ENCODE data around the gene CCDC188.
"Not testable (repeated sequence)": the region's sequence is repeated elsewhere in the genome, so short reads cannot be mapped to it uniquely, and the experiment has no call there.

The CCDC188 gene

GRCh38 chr22:20171288-20172140, 20.7 kb upstream of the CCDC188 start:
- in situ Hi-C loops (cut with HindIII; ENCODE audit: low sequenced_read_pairs) = loop anchor here (5.0 kb wide), 1 partner anchor 91 kb away; no protein-coding TSS in a partner anchor

- in situ Hi-C loops (cut with HindIII; ENCODE audit: low sequenced_read_pairs) = loop anchor here (5.0 kb wide), 1 partner anchor 92 kb away; no protein-coding TSS in a partner anchor
Observed at GRCh38 chr22:20170170-20170569, 19.3 kb upstream of the CCDC188 start.

- in situ Hi-C loops (cut with HindIII; ENCODE audit: low sequenced_read_pairs) = no loop called here
Observed at GRCh38 chr22:20169253-20169822, 18.5 kb upstream of the CCDC188 start.

DNA sequence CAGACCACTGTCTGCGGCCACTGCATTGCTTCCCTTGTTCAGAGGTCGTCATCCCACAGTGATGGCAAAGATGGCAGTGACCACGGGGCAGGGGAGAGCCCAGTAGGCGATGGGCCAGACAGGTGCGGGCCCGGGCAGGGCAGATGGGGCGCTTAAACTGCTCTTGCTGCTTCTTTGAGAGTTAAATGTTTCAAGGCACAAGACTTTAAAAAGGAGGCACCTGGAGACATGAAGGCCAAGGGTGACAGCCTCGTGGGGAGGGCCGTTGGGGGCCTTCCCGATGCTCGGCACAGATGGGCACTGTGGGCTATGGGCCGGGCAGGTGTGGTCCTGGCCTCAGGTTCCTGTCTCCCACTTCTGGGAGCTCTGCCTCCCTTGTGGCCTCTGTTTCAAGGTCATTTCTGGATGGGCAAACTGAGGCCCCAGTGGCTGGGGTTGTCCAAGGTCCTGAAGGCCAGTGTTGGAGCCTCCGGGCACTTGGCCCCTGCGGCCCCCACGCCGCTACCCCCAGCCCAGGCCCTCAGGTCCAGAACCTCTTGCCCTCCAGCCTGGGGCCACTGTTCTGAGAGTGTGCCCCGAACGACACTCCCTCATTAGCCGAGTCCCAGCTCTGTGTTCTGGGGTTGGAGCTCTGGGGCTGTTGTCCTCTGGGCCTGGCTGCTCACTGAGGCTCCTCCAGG, 16.9 kb upstream of the CCDC188 start:
- in situ Hi-C loops (cut with HindIII; ENCODE audit: low sequenced_read_pairs) = no loop called here

DNA sequence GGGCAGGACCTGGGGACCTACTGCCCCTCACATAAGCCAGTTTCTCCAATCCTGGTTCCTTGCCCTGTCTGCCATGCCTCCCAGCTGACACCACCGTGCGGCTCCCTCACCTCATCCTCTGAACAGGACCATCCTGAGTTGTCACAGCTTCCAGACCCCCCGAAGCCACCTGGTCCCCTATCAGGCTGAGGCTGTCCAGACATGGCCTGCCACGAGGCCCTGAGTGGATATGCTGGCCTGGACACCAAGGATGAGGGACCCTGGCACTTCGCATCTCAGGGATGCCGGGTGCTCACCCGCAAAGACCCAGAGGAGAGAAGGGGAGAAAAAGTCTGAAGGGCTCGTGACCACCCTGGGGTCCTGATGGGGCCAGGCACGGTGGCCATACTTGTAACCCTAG, 15.8 kb upstream of the CCDC188 start:
- in situ Hi-C loops (cut with HindIII; ENCODE audit: low sequenced_read_pairs) = no loop called here

DNA sequence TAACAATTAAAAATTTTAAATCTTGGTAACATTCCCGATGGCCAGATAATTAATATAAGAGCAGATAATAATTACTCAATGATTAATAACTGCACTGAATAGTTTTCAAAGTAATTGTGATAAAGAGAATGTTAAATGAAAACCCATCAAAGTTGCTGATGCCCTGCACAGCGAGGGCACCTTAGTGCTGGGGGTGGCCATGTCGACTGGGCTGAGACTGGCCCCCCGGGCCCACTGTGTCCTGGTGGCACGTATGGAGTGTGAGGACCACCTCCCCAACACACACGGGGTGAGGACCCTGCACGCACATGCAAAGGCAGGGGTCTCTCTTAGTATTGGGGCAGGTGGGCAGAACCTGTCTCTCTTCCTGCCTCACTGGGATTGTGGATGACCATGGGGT, 15.1 kb upstream of the CCDC188 start:
- in situ Hi-C loops (cut with HindIII; ENCODE audit: low sequenced_read_pairs) = no loop called here

DNA sequence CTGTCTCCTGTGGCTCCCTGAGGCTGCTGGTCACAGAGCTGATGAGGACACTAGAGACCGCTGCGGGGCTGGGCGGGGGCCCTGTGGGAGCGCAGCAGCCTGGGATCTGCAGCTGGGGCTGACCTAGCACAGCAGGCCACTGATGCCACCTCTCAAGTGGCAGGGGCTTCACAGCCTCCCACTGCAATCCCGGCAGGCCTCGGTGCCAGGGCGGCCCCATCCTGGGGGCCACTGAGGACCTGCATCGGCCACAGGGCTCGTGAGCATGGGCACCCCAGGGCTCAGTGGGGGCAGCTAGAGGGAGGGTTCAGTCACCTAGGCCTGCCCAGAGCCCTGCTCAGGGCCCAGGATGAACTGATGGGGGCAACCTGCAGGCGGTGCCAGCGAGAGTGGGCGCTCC, 14.6 kb upstream of the CCDC188 start:
- in situ Hi-C loops (cut with HindIII; ENCODE audit: low sequenced_read_pairs) = no loop called here

DNA sequence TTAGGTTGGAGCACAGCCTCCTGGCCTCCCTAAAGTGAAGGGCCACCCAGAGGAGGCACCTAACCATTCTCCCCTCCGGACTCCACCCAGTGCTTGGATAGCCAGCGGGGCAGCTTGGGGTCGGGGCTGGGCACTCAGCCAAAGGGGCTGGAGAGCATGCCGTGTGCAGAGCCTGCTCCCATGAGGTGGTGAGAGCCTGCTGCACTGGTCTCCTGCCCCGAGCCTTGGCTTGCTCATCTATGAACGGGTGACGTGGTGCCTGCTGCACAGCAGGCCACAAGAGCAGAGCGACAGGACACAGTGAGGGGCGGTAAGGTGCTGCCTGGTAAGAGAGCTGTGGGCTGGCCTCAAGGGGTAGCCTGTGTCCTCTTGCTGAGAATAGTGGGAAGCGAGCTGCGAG, 14.0 kb upstream of the CCDC188 start:
- in situ Hi-C loops (cut with HindIII; ENCODE audit: low sequenced_read_pairs) = no loop called here

- in situ Hi-C loops (cut with HindIII; ENCODE audit: low sequenced_read_pairs) = no loop called here
Observed at GRCh38 chr22:20160041-20160440, 9.2 kb upstream of the CCDC188 start.

DNA sequence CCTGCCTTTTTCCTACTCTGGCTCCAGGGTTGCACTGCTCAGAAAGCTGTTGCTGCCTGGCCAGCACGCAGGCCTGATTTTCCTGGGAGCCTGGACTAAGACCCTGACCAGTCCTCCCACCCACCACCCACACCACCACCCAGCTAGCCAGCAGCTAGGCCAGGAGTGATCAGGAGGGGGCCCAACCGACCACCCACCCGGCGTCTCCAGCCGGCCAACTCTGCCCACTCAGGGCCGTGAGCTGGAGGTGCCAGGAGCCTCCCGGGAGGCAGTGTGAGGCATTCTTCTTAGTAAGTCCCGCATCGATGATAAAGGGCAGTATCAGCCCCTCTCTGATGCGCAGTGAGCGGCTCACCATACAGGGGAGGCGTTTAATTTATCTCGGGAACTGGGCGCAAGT, 8.7 kb upstream of the CCDC188 start:
- in situ Hi-C loops (cut with HindIII; ENCODE audit: low sequenced_read_pairs) = not testable (repeated sequence)

DNA sequence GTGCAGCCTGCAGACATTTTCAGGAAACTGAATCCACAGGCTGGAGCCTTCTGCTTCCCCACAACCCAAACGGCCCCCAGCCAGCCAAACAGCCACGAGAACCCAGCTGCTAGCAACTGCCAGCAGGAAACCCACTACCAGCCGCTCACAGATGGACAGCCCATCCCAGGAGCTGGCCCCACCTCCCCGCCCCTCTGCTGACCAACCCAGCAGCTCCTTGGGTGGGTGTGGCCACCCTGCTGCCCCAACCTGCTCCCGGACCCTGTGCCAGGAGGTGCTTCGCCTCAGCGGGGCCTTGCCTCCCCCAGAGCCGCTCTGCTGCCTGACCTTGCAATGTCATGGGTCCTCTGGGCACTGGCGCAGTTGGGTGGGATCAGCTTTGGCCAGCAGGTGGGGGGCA, 8.2 kb upstream of the CCDC188 start:
- in situ Hi-C loops (cut with HindIII; ENCODE audit: low sequenced_read_pairs) = no loop called here

GRCh38 chr22:20158391-20159036, 7.7 kb upstream of the CCDC188 start:
- in situ Hi-C loops (cut with HindIII; ENCODE audit: low sequenced_read_pairs) = no loop called here

DNA sequence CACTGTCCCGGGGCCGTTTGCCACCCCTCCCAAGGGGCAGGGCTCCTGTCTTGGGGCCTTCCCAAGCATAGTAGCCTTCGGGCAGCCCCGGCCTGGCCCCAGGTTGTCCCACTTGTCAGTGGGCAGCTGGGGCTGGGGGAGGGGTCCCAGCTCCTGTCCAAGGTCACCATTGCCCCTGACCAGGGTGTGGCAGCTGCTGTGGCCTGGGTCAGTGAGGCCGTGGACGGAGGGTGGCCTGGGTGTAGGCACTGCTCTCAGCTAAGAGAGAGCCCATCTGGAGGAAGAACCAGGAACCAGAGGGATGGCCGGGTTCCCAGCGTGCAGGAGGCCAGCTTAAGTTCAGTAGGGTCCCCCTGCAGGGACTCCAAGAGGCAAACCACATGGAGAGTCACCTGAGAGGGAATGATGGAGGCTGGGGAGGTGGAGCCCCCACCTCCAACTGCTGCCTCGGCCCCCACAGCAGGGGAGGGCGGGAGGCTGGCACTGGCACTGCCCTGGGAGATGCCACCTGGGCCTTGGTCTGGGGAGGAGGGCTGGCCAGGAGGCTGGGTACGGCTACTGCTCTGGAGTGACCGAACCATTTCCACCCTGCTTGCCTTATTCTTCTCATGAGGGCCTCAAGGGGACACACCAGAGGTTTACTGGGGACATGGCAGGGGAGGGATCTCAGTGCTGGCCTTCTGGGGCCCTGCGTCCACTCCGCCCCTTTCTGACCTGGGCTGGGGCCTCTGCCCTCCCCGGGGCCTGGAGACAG, 6.8 kb upstream of the CCDC188 start:
- in situ Hi-C loops (cut with HindIII; ENCODE audit: low sequenced_read_pairs) = no loop called here

DNA sequence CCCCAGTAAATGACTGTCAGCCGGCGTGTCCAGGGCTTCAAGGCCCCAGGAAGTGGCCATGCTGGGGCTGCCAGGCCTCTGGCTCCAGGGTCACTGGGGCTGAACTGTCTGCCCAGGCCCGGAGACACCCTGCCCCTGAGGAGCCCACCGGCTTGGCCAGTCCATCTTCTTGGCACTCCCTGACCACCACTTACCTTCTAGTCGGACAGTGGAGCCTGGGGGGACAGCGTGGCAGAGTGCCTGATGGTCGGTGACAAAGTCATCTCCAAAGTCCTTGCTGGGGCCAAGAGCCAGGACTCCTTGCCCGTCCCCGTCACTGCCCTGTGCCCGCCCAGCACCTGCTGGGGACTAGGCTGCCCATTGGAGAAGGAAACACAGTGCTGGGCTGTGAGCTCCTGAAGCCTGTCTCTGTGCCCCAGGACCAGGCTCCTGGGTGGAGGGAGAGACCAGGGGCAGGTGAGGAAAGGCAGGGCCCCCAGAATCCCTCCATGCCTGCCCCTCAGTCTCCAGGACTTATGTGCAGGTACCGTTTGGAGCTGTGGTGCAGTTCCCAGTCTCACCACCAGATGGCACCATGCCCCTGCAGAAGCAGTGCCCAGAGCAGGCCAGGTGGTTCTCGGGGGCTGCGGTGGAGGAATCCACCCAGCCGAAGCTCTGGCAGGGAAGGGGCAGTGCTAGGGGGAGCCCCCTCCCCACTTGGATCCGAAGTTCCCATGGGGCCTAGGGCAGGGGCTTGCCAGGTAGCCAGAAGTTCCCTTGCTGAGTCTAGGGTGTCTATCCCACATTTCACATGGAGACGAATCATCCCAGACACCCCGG, 6.0 kb upstream of the CCDC188 start:
- in situ Hi-C loops (cut with HindIII; ENCODE audit: low sequenced_read_pairs) = no loop called here

DNA sequence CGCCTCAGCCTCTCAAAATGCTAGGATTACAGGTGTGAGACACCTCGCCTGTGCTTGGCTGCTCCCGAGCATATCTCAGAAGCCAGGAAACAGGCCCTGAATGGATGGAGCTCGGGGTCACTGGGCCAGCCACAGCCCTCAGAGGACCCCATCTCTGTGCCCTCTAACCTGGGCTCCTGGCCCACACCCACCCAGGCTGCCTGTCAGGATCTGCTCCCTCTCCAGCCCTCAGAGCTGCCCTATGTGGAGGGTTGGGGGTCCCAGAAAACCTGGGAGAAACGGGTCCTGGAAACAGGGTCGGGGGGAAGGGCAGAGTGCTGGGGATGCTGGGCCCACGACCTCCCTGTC, 5.2 kb upstream of the CCDC188 start:
- in situ Hi-C loops (cut with HindIII; ENCODE audit: low sequenced_read_pairs) = no loop called here

- in situ Hi-C loops (cut with HindIII; ENCODE audit: low sequenced_read_pairs) = no loop called here
Observed at GRCh38 chr22:20155330-20156041, 4.6 kb upstream of the CCDC188 start.

DNA sequence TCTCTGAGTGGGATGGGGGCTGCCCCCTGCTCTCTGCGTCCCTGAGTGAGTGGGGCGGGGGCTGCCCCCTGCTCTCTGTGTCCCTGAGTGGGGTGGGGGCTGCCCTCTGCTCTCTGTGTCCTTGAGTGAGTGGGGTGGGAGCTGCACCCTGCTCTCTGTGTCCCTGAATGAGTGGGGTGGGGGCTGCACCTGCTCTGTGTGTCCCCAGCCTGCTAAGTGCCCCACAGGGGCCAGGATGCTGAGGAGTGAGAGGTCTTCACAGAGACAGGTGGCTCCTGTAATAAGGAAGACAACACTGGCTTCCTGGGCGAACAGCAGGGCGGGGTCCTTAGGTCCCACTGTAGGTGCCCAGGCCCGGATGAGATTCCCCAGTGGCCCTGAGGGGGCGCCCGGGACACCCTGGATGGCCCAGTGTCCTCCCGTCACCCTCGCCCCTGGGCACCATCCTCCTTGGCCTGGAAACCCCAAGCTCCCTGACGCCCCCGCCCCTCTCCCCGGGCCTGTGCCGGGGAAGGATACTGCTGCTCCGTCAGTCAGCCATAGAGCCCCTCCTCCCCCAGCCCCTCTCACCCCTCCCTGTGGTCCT, 3.8 kb upstream of the CCDC188 start:
- in situ Hi-C loops (cut with HindIII; ENCODE audit: low sequenced_read_pairs) = no loop called here

GRCh38 chr22:20153945-20154344, 3.1 kb upstream of the CCDC188 start:
- in situ Hi-C loops (cut with HindIII; ENCODE audit: low sequenced_read_pairs) = no loop called here

DNA sequence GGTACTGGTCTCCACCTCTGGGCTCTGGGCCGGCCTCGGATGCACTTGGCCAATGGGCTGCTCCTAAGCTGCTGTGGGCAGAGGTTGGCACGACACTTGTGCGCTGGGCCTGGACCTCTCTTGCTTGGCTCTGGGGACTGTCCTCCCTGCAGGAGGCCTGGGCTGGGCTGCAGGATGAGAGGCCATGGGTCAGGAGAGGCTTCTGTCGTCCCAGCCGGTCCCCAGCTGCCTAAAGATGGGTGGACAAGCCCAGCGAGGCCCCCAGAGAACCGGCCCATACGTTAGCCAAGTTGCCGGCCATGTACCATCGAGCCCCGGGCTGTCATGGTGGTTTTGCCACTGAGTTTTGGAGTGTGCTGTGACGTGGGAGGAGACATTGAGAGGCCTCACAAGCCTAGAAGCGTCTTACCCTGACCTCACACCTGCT, 1.6 kb upstream of the CCDC188 start:
- in situ Hi-C loops (cut with HindIII; ENCODE audit: low sequenced_read_pairs) = no loop called here
